ENCODE data around the gene MOCS1. TPM values are rescaled to one million over a fixed set of nuclear protein-coding genes. Genes with fewer than 3 reads are reported as not detected.

MOCS1 gene
- total and polyA plus RNA-seq, 9 of the 15 experiments (the other 6 are each of a cell fraction or from before 2014, with no cell fraction given): 0.69 to 12.7 (median 8.7) TPM

DNA sequence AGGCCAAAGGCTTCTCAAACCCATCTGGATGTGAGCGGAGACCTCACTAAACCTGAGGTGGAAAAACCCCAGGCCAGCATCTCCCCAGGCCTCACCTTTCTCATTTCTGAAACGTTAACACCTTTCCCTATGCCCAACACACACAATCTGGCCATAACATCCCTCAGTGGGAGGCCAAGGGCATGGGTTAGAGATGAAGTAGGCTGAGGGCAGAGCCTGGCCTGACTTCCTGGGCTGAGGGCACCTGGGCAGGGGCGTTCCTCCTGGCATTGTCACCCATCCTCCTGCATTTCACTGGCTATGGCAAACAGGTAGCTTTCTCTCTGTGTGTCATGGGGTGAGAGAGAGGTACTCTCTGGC lies 8.4 kb downstream of the MOCS1 start (continued):
- TF ChIP-seq, protein P1, sequence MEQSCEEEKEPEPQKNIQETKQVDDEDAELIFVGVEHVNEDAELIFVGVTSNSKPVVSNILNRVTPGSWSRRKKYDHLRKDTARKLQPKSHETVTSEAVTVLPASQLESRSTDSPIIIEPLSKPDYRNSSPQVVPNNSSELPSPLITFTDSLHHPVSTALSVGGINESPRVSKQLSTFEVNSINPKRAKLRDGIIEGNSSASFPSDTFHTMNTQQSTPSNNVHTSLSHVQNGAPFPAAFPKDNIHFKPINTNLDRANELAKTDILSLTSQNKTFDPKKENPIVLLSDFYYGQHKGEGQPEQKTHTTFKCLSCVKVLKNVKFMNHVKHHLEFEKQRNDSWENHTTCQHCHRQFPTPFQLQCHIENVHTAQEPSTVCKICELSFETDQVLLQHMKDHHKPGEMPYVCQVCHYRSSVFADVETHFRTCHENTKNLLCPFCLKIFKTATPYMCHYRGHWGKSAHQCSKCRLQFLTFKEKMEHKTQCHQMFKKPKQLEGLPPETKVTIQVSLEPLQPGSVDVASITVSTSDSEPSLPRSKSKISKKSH (CRISPR knock-in tag; IDR thresholded peaks at IDR 0.05): no peak
- TF ChIP-seq, protein P2, sequence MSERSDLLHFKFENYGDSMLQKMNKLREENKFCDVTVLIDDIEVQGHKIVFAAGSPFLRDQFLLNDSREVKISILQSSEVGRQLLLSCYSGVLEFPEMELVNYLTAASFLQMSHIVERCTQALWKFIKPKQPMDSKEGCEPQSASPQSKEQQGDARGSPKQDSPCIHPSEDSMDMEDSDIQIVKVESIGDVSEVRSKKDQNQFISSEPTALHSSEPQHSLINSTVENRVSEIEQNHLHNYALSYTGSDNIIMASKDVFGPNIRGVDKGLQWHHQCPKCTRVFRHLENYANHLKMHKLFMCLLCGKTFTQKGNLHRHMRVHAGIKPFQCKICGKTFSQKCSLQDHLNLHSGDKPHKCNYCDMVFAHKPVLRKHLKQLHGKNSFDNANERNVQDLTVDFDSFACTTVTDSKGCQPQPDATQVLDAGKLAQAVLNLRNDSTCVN (CRISPR knock-in tag; IDR thresholded peaks at IDR 0.05): no peak

DNA sequence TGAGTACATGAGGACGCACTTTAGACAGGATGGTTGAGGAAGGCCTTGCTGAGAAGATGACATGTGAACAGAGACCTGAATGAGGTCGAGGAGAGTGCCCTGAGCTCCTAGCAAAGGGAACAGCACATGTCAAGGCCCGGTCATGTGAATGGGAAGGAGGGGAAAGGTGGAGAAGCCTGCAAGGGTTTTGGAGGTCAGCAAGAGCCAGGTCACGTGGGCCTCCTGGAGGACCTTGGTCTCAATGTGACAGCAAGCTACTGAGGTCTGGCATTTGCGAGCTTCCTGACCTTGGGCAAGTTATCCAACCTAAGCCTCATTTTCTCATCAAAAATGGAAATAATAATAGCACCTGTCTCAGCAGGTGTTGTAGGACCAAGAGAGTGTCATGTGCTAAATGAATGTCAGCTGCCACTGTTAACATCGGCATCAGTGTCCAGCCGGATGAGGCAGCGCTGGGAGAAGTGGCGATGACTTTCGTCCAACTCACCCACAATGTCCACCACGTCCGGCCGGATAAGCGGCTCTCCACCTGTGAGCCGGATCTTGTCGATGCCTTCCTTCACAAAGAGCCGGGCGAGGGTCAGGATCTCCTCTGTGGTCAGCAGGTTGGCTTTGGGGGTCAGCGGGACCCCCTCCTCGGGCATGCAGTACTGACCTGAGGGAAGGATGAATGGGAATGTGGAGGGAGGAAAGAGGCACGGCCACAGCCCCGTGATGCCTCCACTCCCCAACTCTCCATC lies 8.9 kb downstream of the MOCS1 start:
- DNase-seq (ENCODE audit: extremely low read depth in 1 of 4, low spot score in 3 of 4): no peak
- WGBS (ENCODE audit: insufficient coverage, low coverage, missing lambda C conversion rate): 45% methylated on average over 22 of the region's 22 CpGs
- H3K27me3 ChIP-seq (ENCODE audit: control insufficient read depth in 2 of 2, insufficient read depth in 2 of 2, low read length in 2 of 2): no peaks in the 10 kb centered on the region
- ChIA-PET CTCF (ENCODE audit: low intra/inter-chr PET ratio) (no interaction called here), POLR2A (interaction anchor here (1.0 kb wide), 1 partner anchor 10 kb away, joined by 3 read pairs; no protein-coding TSS in a partner anchor)
- H3K27ac ChIP-seq (ENCODE audit: extremely low read depth, low read depth, low read length): no peak overlapping the region
- BruUV-seq (replicated peaks): no TSS peak
- H3K79me2 ChIP-seq (ENCODE audit: control insufficient read depth, insufficient read depth, low read length): no peaks in the 10 kb centered on the region
- no peak for ATAC-seq
- intact Hi-C loops (cut with micrococcal nuclease) (no loop called here), in situ Hi-C loops (cut with MboI) (no loop called here)
- no peaks in the 10 kb centered on the region for H3K9me1 ChIP-seq (ENCODE audit: control insufficient read depth, insufficient read depth, low read length)
- H4K20me1 ChIP-seq (replicated peaks; ENCODE audit: control insufficient read depth, insufficient read depth, low read length): no peaks in the 10 kb centered on the region; the same call in 1 of the 2 replicates
- H3K4me1 ChIP-seq (replicated peaks in 1 of 2; ENCODE audit: control insufficient read depth in 2 of 2, insufficient read depth in 2 of 2, low read length in 2 of 2): no peaks in the 10 kb centered on the region
- peaks cover 5% of the 10 kb centered on the region for H3K9me3 ChIP-seq (replicated peaks; ENCODE audit: control insufficient read depth, insufficient read depth, low read depth, low read length)
- H2AFZ ChIP-seq (ENCODE audit: low read depth, low read length): no peak overlapping the region
- H3K36me3 ChIP-seq (ENCODE audit: control insufficient read depth, insufficient read depth, low read length): peaks cover 6% of the 10 kb centered on the region; the same call in 1 of the 3 replicates
- no peak overlapping the region for H3K9ac ChIP-seq (ENCODE audit: insufficient read depth in 1 of 2, low read depth in 2 of 2, low read length in 2 of 2)
- no peak overlapping the region for H3K4me2 ChIP-seq (ENCODE audit: insufficient read depth, low read length)
- FAIRE-seq: no peak
- H3K4me3 ChIP-seq: no peak overlapping the region
- TF ChIP-seq SMARCE1 (IDR thresholded peaks at IDR 0.05): no peak
- no peak for TF ChIP-seq CHD4 (IDR thresholded peaks at IDR 0.05; ENCODE audit: insufficient read depth, insufficient replicate concordance, low read depth, low read length, poor library complexity, severe bottlenecking)
- TF ChIP-seq SUPT5H (IDR thresholded peaks at IDR 0.05): no peak
- TF ChIP-seq, protein P3, sequence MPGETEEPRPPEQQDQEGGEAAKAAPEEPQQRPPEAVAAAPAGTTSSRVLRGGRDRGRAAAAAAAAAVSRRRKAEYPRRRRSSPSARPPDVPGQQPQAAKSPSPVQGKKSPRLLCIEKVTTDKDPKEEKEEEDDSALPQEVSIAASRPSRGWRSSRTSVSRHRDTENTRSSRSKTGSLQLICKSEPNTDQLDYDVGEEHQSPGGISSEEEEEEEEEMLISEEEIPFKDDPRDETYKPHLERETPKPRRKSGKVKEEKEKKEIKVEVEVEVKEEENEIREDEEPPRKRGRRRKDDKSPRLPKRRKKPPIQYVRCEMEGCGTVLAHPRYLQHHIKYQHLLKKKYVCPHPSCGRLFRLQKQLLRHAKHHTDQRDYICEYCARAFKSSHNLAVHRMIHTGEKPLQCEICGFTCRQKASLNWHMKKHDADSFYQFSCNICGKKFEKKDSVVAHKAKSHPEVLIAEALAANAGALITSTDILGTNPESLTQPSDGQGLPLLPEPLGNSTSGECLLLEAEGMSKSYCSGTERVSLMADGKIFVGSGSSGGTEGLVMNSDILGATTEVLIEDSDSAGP (CRISPR knock-in tag; IDR thresholded peaks at IDR 0.05): no peak
- TF ChIP-seq NCOA1 (IDR thresholded peaks at IDR 0.05; ENCODE audit: low read depth): no peak
- no peak for TF ChIP-seq ZNF507 (tag; conservative IDR thresholded peaks at IDR 0.05)
- no peak for TF ChIP-seq BRD4 (IDR thresholded peaks at IDR 0.05)
- no peak for TF ChIP-seq ETV1 (tag; conservative IDR thresholded peaks at IDR 0.05; ENCODE audit: low read depth)
- TF ChIP-seq POLR2H (tag; IDR thresholded peaks at IDR 0.05; ENCODE audit: low read depth): no peak
- TF ChIP-seq, protein P4, sequence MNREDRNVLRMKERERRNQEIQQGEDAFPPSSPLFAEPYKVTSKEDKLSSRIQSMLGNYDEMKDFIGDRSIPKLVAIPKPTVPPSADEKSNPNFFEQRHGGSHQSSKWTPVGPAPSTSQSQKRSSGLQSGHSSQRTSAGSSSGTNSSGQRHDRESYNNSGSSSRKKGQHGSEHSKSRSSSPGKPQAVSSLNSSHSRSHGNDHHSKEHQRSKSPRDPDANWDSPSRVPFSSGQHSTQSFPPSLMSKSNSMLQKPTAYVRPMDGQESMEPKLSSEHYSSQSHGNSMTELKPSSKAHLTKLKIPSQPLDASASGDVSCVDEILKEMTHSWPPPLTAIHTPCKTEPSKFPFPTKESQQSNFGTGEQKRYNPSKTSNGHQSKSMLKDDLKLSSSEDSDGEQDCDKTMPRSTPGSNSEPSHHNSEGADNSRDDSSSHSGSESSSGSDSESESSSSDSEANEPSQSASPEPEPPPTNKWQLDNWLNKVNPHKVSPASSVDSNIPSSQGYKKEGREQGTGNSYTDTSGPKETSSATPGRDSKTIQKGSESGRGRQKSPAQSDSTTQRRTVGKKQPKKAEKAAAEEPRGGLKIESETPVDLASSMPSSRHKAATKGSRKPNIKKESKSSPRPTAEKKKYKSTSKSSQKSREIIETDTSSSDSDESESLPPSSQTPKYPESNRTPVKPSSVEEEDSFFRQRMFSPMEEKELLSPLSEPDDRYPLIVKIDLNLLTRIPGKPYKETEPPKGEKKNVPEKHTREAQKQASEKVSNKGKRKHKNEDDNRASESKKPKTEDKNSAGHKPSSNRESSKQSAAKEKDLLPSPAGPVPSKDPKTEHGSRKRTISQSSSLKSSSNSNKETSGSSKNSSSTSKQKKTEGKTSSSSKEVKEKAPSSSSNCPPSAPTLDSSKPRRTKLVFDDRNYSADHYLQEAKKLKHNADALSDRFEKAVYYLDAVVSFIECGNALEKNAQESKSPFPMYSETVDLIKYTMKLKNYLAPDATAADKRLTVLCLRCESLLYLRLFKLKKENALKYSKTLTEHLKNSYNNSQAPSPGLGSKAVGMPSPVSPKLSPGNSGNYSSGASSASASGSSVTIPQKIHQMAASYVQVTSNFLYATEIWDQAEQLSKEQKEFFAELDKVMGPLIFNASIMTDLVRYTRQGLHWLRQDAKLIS (CRISPR knock-in tag; IDR thresholded peaks at IDR 0.05): no peak
